Measurements from ENCODE around the gene COL9A3.

DNA sequence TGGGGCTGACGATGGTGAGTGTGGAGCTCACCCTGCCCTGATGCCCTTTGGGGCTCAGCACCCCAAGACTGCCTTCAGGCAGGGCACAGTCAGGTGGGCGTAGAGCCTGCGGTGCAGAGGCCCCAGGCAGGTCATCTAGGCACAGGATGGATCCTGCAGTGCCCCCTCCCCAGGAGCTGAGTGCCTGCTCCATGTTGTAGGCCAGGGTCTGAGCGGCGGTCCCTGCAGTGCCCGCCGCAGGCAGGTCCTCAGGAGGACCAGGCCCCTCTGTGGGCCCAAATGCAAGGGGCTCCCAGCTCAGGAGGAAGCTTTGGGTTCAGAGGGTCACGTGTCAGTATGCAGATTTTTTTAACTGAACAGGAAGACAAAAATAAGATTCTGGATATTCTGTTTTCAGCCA is 17.8 kb upstream of the COL9A3 start:
- TF ChIP-seq POLR2AphosphoS5 (IDR thresholded peaks at IDR 0.05; ENCODE audit: low read depth, low read length), result no peak
- TF ChIP-seq, protein P1, sequence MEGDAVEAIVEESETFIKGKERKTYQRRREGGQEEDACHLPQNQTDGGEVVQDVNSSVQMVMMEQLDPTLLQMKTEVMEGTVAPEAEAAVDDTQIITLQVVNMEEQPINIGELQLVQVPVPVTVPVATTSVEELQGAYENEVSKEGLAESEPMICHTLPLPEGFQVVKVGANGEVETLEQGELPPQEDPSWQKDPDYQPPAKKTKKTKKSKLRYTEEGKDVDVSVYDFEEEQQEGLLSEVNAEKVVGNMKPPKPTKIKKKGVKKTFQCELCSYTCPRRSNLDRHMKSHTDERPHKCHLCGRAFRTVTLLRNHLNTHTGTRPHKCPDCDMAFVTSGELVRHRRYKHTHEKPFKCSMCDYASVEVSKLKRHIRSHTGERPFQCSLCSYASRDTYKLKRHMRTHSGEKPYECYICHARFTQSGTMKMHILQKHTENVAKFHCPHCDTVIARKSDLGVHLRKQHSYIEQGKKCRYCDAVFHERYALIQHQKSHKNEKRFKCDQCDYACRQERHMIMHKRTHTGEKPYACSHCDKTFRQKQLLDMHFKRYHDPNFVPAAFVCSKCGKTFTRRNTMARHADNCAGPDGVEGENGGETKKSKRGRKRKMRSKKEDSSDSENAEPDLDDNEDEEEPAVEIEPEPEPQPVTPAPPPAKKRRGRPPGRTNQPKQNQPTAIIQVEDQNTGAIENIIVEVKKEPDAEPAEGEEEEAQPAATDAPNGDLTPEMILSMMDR (IDR thresholded peaks at IDR 0.05), result no peak
